ENCODE data around the gene DENND2D.
"Not testable (repeated sequence)": the region's sequence is repeated elsewhere in the genome, so short reads cannot be mapped to it uniquely, and the experiment has no call there.

Gene DENND2D

GRCh38 chr1:111223126-111223685 lies 22.8 kb upstream of the DENND2D start:
- intact Hi-C loops (cut with DNase I), result loop anchor here (5.0 kb wide), 1 partner anchor 179 kb away; no protein-coding TSS in a partner anchor
- DNase-seq, result no peak

GRCh38 chr1:111222308-111223125 lies 22.1 kb upstream of the DENND2D start:
- DNase-seq, result peak; percentile 53 to 90 (median 80)
- intact Hi-C loops (cut with DNase I), result loop anchor here (5.0 kb wide), 1 partner anchor 180 kb away; no protein-coding TSS in a partner anchor

- intact Hi-C loops (cut with DNase I), result loop anchor here (5.0 kb wide), 1 partner anchor 181 kb away; no protein-coding TSS in a partner anchor
- DNase-seq, result peak in 5 of 42 donors; percentile 8 to 32 (median 17)
Observed at GRCh38 chr1:111221633-111222291, 21.3 kb upstream of the DENND2D start.

- DNase-seq, result no peak
- intact Hi-C loops (cut with DNase I), result loop anchor here (5.0 kb wide), 1 partner anchor 181 kb away; no protein-coding TSS in a partner anchor
Observed at GRCh38 chr1:111221276-111221632, 20.8 kb upstream of the DENND2D start.

- no peak for DNase-seq
- intact Hi-C loops (cut with DNase I), result loop anchor here (5.0 kb wide), 1 partner anchor 182 kb away; no protein-coding TSS in a partner anchor
Observed at GRCh38 chr1:111220302-111220890, 19.9 kb upstream of the DENND2D start.

- peak in 8 of 42 donors; percentile 10 to 53 (median 27) for DNase-seq
- intact Hi-C loops (cut with DNase I), result loop anchor here (5.0 kb wide), 1 partner anchor 183 kb away; no protein-coding TSS in a partner anchor
Observed at GRCh38 chr1:111219557-111220286, 19.3 kb upstream of the DENND2D start.

- intact Hi-C loops (cut with DNase I), result no loop called here
- no peak for DNase-seq
Observed at GRCh38 chr1:111218701-111219556, 18.5 kb upstream of the DENND2D start.

- DNase-seq, result no peak
Observed at GRCh38 chr1:111217183-111217910, 16.9 kb upstream of the DENND2D start.

GRCh38 chr1:111216751-111217150 lies 16.3 kb upstream of the DENND2D start:
- no peak for DNase-seq
- intact Hi-C loops (cut with DNase I), result no loop called here

More at GRCh38 chr1:111217183-111217910, 16.9 kb upstream of the DENND2D start:
- intact Hi-C loops (cut with DNase I), result no loop called here

- intact Hi-C loops (cut with DNase I); DNase-seq: not testable (repeated sequence)
Observed at GRCh38 chr1:111215285-111215684, 14.8 kb upstream of the DENND2D start.

GRCh38 chr1:111214884-111215283 lies 14.4 kb upstream of the DENND2D start:
- intact Hi-C loops (cut with DNase I), result no loop called here
- no peak for DNase-seq

GRCh38 chr1:111214074-111214801 lies 13.8 kb upstream of the DENND2D start:
- intact Hi-C loops (cut with DNase I), result no loop called here
- DNase-seq, result no peak

- intact Hi-C loops (cut with DNase I), result no loop called here
- DNase-seq, result no peak
Observed at GRCh38 chr1:111213412-111213811, 13.0 kb upstream of the DENND2D start.

GRCh38 chr1:111212634-111213335 lies 12.3 kb upstream of the DENND2D start:
- intact Hi-C loops (cut with DNase I), result no loop called here
- no peak for DNase-seq

- intact Hi-C loops (cut with DNase I), result no loop called here
- no peak for DNase-seq
Observed at GRCh38 chr1:111211921-111212320, 11.5 kb upstream of the DENND2D start.

GRCh38 chr1:111209622-111210021 lies 9.2 kb upstream of the DENND2D start:
- intact Hi-C loops (cut with DNase I), result no loop called here
- no peak for DNase-seq
